Endodermal cell (in vitro differentiated cells): ENCODE data around the gene PRICKLE2. TPM values are rescaled to one million over a fixed set of nuclear protein-coding genes. Genes with fewer than 3 reads are reported as not detected.

ENCODE experiments used
- DNase-seq: peaks from one replicate; pipeline ENCODE4 v3.0.0-alpha.2; 2017
- H3K27ac ChIP-seq: 2 replicates; pipeline ENCODE4 v1.5.1; 2013; ENCODE audit warnings: mild to moderate bottlenecking, low read depth, low read length, moderate library complexity
- H3K27me3 ChIP-seq: 2 replicates; pipeline ENCODE4 v1.6.1; 2013; ENCODE audit warnings: mild to moderate bottlenecking, low read length, moderate library complexity; ENCODE audit not compliant: insufficient read depth, control insufficient read depth, poor library complexity, severe bottlenecking
- H3K36me3 ChIP-seq: 2 replicates; pipeline ENCODE4 v1.7.0; 2013; ENCODE audit warnings: mild to moderate bottlenecking, low read length, moderate library complexity; ENCODE audit not compliant: control insufficient read depth, insufficient read depth
- H3K4me1 ChIP-seq: one replicate; pipeline ENCODE4 v1.7.0; 2013; ENCODE audit warnings: low read length; ENCODE audit not compliant: control insufficient read depth, insufficient read depth
- H3K4me3 ChIP-seq: 2 replicates; pipeline ENCODE4 v1.5.1; 2013; ENCODE audit warnings: mild to moderate bottlenecking, low read length, moderate library complexity
- H3K9ac ChIP-seq: 2 replicates; pipeline ENCODE4 v1.6.1; 2013; ENCODE audit warnings: mild to moderate bottlenecking, low read length, moderate library complexity; ENCODE audit not compliant: poor library complexity, severe bottlenecking; ENCODE audit errors: extremely low read depth
- H3K9me3 ChIP-seq: 2 replicates; pipeline ENCODE4 v1.6.1; 2013; ENCODE audit warnings: mild to moderate bottlenecking, low read length, moderate library complexity; ENCODE audit not compliant: control insufficient read depth
- H3K27ac Mint-ChIP-seq: 2 replicates; pipeline ENCODE4 v1.8.0; 2020; ENCODE audit warnings: mixed read lengths
- H3K27me3 Mint-ChIP-seq: 2 replicates; pipeline ENCODE4 v1.8.0; 2021; ENCODE audit warnings: mild to moderate bottlenecking, mixed read lengths; ENCODE audit not compliant: insufficient read depth
- H3K36me3 Mint-ChIP-seq: 2 replicates; pipeline ENCODE4 v1.8.0; 2020; ENCODE audit warnings: low read depth, mixed read lengths
- H3K4me1 Mint-ChIP-seq: 2 replicates; pipeline ENCODE4 v1.8.0; 2020; ENCODE audit warnings: mixed read lengths
- H3K4me3 Mint-ChIP-seq: 2 replicates; pipeline ENCODE4 v1.8.0; 2020; ENCODE audit warnings: mild to moderate bottlenecking, moderate library complexity, mixed read lengths
- H3K9me3 Mint-ChIP-seq: 2 replicates; pipeline ENCODE4 v1.8.0; 2020; ENCODE audit warnings: mild to moderate bottlenecking, mixed read lengths
- WGBS, 2 experiments: methylation state at CpG; one replicate each; pipeline versions ENCODE4 v1.1.5 to v1.1.7; 2013; ENCODE audit warnings: missing lambda C conversion rate in 2 of 2, mixed read lengths in 1 of 2; ENCODE audit not compliant: insufficient coverage in 1 of 2, insufficient read length in 1 of 2; 5-methylcytosine and 5-hydroxymethylcytosine counted together
- total RNA-seq, 2 donors: library from RNA; stranded (reverse); fragmentation: NEBNext Ultra II Directional in 1 of 2; extraction: Animal tissue kit (Norgen Biotek cat#: 25700) in 1 of 2; gene quantifications; 2 replicates in 1 of 2; 3 replicates in 1 of 2; pipeline ENCODE4 v1.2.1, GENCODE V29; 2021
- TF ChIP-seq, protein P1 (sequence below): fragments of 200-600 bp; sonication (generic); conservative IDR thresholded peaks from 2 replicates; pipeline ENCODE4 v1.5.0; 2021; ENCODE audit warnings: antibody characterized with exemption, mild to moderate bottlenecking

Gene PRICKLE2
- total RNA-seq, 2 donors from 2014 or later, result 8.5 to 10.4 TPM

DNA sequence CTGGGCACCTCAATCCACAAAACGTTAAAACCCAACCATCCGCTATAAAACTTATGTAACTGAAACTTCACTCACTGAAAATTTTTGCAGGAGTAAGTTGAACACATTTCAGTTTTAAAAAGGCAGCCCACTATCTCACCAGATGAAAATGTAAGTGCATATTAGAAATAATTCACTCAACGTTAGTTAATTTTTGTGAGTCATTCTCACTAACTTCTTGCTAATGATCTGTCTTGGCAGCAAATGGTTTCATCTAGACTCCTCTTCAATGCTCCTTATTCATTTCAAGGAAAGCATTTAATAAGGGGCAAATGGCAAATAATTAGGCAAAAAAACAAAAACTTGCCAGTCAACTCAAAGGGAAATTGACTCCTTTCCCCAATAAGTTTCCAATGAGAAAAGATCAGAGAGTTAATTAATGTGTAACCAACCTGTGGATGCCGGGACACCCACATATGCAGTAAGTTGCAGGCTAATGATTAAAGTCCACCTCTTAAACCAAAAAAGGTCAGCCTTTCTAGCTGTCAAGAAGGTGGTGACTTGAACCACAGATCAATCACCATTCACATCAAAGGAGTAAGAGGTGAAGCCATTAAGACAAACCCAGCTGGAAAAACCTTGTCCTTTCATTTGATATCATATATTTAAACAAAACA is 22.9 kb upstream of the PRICKLE2 start:
- peaks cover 2% of the 10 kb centered on the region for H3K27me3 Mint-ChIP-seq
- H3K36me3 ChIP-seq, result no peaks in the 10 kb centered on the region
- no peaks in the 10 kb centered on the region for H3K27me3 ChIP-seq
- peaks cover 2% of the 10 kb centered on the region for H3K4me1 Mint-ChIP-seq
- no peak overlapping the region for H3K9ac ChIP-seq
- TF ChIP-seq, protein P1, sequence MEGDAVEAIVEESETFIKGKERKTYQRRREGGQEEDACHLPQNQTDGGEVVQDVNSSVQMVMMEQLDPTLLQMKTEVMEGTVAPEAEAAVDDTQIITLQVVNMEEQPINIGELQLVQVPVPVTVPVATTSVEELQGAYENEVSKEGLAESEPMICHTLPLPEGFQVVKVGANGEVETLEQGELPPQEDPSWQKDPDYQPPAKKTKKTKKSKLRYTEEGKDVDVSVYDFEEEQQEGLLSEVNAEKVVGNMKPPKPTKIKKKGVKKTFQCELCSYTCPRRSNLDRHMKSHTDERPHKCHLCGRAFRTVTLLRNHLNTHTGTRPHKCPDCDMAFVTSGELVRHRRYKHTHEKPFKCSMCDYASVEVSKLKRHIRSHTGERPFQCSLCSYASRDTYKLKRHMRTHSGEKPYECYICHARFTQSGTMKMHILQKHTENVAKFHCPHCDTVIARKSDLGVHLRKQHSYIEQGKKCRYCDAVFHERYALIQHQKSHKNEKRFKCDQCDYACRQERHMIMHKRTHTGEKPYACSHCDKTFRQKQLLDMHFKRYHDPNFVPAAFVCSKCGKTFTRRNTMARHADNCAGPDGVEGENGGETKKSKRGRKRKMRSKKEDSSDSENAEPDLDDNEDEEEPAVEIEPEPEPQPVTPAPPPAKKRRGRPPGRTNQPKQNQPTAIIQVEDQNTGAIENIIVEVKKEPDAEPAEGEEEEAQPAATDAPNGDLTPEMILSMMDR, result no peak
- no peaks in the 10 kb centered on the region for H3K9me3 Mint-ChIP-seq
- 95 to 100% methylated on average over 1 to 4 of the region's 4 CpGs for WGBS, 2 experiments
- peaks cover 4% of the 10 kb centered on the region for H3K36me3 Mint-ChIP-seq
- H3K4me1 ChIP-seq, result no peaks in the 10 kb centered on the region
- no peaks in the 10 kb centered on the region for H3K9me3 ChIP-seq
- DNase-seq, result no peak
- no peak overlapping the region for H3K4me3 Mint-ChIP-seq
- no peak overlapping the region for H3K27ac Mint-ChIP-seq
- no peak overlapping the region for H3K4me3 ChIP-seq
- no peak overlapping the region for H3K27ac ChIP-seq

DNA sequence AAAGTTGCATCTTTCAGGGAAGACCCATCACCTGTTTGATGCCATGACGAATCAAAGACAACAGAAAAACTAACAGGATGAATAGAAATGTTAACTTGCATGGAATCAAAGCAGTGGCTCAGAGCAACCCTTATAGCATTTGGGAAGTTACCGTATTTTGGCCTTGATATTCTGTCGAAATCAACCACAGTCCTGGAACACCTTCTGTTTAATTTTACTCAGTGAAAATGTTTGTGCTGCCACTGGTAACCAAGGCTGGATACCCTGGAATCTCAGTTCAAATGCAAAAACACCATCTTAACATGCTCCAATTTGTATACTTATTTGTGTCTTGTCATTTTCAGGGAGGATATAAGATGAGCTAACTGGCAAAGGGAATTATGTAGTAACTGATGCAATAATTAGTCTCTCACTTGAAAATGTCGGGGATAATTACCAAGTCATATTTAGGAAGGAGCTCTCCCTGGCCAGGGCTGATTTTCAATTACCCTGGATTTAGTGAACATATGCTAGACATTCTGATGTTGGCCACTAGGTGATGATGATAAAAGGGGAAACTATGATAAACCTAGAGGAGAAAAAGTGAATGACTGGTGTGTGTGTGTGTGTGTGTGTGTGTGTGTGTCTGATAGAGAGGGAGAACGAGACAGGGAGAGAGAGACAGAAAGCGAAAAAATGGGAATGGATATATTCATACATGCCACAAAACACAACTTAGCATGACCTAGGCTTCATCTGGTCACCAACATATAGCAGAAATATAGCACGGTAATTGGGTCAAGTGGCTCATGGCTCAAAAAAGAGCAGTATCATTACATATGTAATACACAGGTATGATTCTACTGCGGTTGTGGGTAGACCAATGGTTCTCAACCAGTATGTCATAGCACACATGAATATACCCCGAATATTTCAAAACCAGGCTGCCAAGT is 19.0 kb upstream of the PRICKLE2 start:
- Mint-ChIP-seq H3K9me3 (no peaks in the 10 kb centered on the region), H3K4me3 (no peak overlapping the region), H3K27ac (no peak overlapping the region), H3K27me3 (peaks cover 2% of the 10 kb centered on the region), H3K4me1 (peaks cover 22% of the 10 kb centered on the region), H3K36me3 (peaks cover 4% of the 10 kb centered on the region)
- Histone ChIP-seq H3K36me3 (no peaks in the 10 kb centered on the region), H3K4me1 (peaks cover 16% of the 10 kb centered on the region), H3K9ac (no peak overlapping the region), H3K4me3 (no peak overlapping the region), H3K27me3 (no peaks in the 10 kb centered on the region), H3K27ac (no peak overlapping the region), H3K9me3 (no peaks in the 10 kb centered on the region)
- peak; percentile 63 for DNase-seq
- WGBS, 2 experiments, result 82 to 89% methylated on average over 2 to 8 of the region's 9 CpGs
- TF ChIP-seq, protein P1, result peak; percentile 74

DNA sequence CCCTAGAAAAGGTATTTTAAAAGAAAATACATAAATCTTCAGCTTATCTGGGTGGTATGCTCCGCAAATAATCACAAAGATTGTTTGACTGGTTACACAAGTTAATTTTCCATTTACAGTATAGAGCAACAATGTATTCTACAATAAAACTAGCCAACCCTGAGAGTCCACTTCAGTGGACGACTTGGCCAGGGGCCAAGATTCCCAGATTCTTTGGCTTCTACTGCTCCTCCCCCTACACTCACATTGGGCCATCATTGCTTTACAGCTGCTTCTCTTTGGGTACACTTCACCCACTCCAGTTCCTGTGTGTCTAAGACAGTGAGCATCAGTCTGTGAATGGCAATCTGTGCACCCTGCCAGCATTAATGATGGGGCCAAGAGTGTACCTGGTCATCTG is 17.2 kb upstream of the PRICKLE2 start:
- Mint-ChIP-seq H3K4me1 (peaks cover 29% of the 10 kb centered on the region), H3K36me3 (peaks cover 10% of the 10 kb centered on the region), H3K4me3 (no peak overlapping the region), H3K9me3 (peaks cover 9% of the 10 kb centered on the region), H3K27ac (no peak overlapping the region), H3K27me3 (no peaks in the 10 kb centered on the region)
- no peak overlapping the region for H3K9ac ChIP-seq
- H3K9me3 ChIP-seq, result peaks cover 8% of the 10 kb centered on the region
- H3K27me3 ChIP-seq, result no peaks in the 10 kb centered on the region
- H3K27ac ChIP-seq, result no peak overlapping the region
- peaks cover 25% of the 10 kb centered on the region for H3K4me1 ChIP-seq
- TF ChIP-seq, protein P1, result no peak
- WGBS, 2 experiments, result 88 to 100% methylated on average over 1 to 2 of the region's 2 CpGs
- peaks cover 7% of the 10 kb centered on the region for H3K36me3 ChIP-seq
- no peak for DNase-seq
- H3K4me3 ChIP-seq, result no peak overlapping the region
